HFF-Myc (cell line): ENCODE results near the gene C10orf120.

Experiments
- DNase-seq: peaks from one replicate; pipeline ENCODE4 v3.0.0-alpha.2; 2011; ENCODE audit warnings: low read depth; ENCODE audit errors: extremely low read depth
- H3K4me3 ChIP-seq: replicated peaks from 2 replicates; pipeline ENCODE4 v1.5.1; 2011; ENCODE audit warnings: low read depth, mild to moderate bottlenecking, control low read depth, low read length
- TF ChIP-seq, protein P1 (sequence below): IDR thresholded peaks from 2 replicates; pipeline ENCODE4 v1.5.1; 2012; ENCODE audit warnings: mild to moderate bottlenecking, low read depth, low read length, control low read depth; ENCODE audit errors: missing control alignments

Gene C10orf120

GRCh38 chr10:122674781-122675180 lies 24.9 kb downstream of the C10orf120 start:
- DNase-seq = no peak
- no peak overlapping the region for H3K4me3 ChIP-seq
- TF ChIP-seq, protein P1, sequence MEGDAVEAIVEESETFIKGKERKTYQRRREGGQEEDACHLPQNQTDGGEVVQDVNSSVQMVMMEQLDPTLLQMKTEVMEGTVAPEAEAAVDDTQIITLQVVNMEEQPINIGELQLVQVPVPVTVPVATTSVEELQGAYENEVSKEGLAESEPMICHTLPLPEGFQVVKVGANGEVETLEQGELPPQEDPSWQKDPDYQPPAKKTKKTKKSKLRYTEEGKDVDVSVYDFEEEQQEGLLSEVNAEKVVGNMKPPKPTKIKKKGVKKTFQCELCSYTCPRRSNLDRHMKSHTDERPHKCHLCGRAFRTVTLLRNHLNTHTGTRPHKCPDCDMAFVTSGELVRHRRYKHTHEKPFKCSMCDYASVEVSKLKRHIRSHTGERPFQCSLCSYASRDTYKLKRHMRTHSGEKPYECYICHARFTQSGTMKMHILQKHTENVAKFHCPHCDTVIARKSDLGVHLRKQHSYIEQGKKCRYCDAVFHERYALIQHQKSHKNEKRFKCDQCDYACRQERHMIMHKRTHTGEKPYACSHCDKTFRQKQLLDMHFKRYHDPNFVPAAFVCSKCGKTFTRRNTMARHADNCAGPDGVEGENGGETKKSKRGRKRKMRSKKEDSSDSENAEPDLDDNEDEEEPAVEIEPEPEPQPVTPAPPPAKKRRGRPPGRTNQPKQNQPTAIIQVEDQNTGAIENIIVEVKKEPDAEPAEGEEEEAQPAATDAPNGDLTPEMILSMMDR = no peak

DNA sequence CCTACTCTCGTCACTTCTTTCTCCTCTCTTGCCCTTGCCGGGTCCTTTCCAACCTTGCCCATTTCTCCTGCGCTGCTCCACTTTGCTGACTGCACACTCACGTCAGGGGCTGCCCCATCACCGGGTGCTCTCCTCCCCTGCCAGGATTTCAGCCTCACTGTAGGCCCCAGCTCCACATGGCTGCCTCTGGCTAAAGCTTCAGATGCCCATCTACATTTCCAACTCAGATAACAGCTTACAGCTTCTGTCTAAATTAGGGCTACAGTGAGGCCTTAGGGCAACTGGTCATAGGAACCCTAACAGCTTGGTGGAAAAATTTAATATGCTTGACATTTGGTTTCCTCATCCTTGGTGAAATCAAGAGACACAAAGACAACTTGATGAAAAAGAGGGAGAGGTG lies 25.9 kb downstream of the C10orf120 start:
- DNase-seq = no peak
- TF ChIP-seq, protein P1 = no peak
- no peak overlapping the region for H3K4me3 ChIP-seq

DNA sequence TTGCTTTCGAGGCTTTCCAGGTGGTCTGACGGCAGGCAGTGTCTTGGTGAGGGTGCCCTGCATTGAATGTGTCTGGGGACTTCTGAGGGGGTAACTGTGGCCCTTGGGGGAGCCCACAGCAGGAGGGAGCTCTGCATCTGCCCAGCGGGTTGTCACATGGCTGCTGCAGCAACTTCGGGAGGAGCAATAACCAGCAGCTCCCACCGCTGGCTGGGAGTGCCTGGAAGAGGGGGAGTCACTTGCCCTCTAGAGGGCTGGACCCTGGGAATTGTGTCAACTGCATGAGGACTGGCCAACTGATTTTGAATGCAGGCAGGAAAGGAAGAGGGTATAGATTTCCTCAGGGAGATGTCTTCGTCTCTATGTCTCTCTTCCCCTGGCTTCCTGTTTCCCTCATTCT lies 26.4 kb downstream of the C10orf120 start:
- DNase-seq = no peak
- TF ChIP-seq, protein P1 = no peak
- H3K4me3 ChIP-seq = no peak overlapping the region

- TF ChIP-seq, protein P1 = no peak
- H3K4me3 ChIP-seq = no peak overlapping the region
- DNase-seq = no peak
Measured at GRCh38 chr10:122672655-122673054, 27.0 kb downstream of the C10orf120 start.

DNA sequence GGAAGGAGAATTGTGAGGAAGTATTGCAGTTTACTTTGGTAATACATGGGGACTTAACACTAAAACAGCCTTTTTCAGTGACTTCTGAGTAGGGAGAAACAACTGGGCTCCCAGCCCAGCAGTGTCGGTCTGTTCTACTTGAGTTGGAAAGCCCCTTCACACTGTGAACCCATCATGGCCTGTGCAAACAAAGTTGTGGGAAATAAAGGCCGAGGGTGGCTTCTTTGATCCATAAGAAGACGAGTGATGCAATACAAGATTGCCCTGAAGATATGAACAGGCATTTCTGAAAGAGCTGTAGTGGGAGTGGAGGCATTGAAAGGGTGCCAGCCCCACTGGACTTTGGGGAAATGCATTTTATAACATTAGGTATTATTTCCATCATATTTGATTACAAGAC lies 28.3 kb downstream of the C10orf120 start:
- TF ChIP-seq, protein P1 = no peak
- DNase-seq = no peak
- H3K4me3 ChIP-seq = no peak overlapping the region

DNA sequence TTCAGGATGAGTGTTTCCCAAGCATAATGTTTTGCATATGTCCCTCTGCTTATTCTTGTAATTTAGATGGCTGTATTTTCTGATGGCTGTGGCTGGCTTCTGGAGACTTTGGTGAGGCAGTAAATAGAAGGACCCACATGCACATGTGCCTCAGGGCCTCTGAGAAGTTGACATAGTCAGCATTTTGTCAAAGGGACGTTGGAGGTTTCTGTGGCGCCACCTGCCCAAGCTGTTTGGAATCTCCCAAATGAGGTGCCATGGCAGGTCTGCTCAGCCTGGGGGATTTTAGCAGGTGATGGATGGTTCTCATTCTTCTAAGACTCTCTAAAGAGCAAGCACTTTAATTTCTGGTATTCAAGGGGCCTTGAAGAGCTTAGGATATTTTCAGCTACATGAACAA lies 29.8 kb downstream of the C10orf120 start:
- no peak for DNase-seq
- TF ChIP-seq, protein P1 = no peak

DNA sequence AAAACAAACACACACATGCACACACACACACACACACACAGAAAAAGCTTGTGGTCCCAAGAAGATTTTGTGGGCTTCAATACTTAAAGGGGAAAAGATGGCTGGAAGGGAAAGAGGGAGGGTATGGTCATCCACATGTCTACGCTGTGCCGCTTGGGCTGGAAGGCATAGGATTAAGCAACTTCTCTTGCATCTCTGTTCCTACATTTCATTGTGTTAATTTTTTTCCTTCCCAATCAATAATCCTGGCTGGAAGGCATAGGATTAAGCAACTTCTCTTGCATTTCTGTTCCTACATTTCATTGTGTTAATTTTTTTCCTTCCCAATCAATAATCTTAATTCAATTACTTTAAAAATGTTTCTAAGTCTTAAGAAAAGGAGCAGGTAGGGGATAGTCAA lies 30.6 kb downstream of the C10orf120 start:
- no peak for DNase-seq
- H3K4me3 ChIP-seq = no peak overlapping the region
- TF ChIP-seq, protein P1 = no peak

More for the DNA sequence above, 29.8 kb downstream of the C10orf120 start:
- H3K4me3 ChIP-seq = no peak overlapping the region
